Mammary epithelial cell (primary cell): ENCODE results near the gene RECQL.

Experiments used
- CTCF ChIP-seq, 2 donors: IDR thresholded peaks in 1 of 2; conservative IDR thresholded peaks in 1 of 2; 2 replicates each; pipeline ENCODE4 v1.5.1; 2011 to 2012; ENCODE audit warnings: inconsistent platforms in 2 of 2, low read length in 2 of 2, mild to moderate bottlenecking in 2 of 2, control low read depth in 1 of 2, low read depth in 1 of 2; ENCODE audit not compliant: insufficient read depth in 1 of 2; ENCODE audit errors: extremely low read depth in 1 of 2
- EZH2 ChIP-seq: IDR thresholded peaks from 2 replicates; pipeline ENCODE4 v1.6.1; 2012; ENCODE audit warnings: low read length, inconsistent platforms, borderline replicate concordance

- TF ChIP-seq CTCF (conservative IDR thresholded peaks at IDR 0.05 in 1 of 2, IDR thresholded peaks at IDR 0.05 in 1 of 2; ENCODE audit: extremely low read depth in 1 of 2, insufficient read depth in 1 of 2, low read depth in 1 of 2, low read length in 2 of 2) (no peak), EZH2 (no peak)
These were observed 45.3 kb upstream of the RECQL start for GRCh38 chr12:21546716-21547115.
